ENCODE results near the gene FZR1.

The FZR1 gene

DNA sequence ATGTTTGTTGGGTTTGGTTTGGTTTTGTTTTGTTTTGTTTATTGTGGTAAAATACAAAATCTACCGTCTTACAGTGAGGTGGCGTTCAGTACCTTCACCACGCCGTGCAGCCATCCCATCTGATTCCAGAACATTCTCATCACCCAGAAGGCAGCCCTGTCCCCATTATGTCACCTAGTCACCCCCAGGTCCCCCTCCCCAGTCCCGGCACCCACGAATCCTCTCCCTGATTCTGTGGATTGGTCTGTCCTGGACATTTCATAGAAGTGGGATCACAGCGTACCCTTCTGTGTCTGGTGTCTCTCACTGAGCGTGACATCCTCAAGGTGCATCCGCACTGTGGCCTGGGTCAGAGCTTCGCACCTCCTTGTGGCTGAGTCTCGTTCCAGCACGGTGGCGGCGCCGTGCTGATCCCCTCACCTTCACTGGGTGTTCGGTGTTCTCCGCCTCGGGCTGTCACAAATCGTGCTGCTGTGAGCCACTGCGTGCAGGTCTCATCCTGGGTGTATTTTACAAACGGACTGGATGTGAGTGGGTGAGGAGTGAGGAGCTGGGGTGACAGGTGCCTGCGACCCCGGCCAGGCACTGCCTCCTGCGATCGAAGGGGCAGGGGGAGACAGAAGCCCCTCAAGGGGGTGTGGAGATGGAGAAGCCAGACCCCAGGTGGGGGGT lies 32.3 kb downstream of the FZR1 start:
- TF ChIP-seq, protein P1, sequence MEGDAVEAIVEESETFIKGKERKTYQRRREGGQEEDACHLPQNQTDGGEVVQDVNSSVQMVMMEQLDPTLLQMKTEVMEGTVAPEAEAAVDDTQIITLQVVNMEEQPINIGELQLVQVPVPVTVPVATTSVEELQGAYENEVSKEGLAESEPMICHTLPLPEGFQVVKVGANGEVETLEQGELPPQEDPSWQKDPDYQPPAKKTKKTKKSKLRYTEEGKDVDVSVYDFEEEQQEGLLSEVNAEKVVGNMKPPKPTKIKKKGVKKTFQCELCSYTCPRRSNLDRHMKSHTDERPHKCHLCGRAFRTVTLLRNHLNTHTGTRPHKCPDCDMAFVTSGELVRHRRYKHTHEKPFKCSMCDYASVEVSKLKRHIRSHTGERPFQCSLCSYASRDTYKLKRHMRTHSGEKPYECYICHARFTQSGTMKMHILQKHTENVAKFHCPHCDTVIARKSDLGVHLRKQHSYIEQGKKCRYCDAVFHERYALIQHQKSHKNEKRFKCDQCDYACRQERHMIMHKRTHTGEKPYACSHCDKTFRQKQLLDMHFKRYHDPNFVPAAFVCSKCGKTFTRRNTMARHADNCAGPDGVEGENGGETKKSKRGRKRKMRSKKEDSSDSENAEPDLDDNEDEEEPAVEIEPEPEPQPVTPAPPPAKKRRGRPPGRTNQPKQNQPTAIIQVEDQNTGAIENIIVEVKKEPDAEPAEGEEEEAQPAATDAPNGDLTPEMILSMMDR (IDR thresholded peaks at IDR 0.05; ENCODE audit: low read depth, low read length), result no peak
- DNase-seq (ENCODE audit: low read depth, low spot score), result no peak
- no peak overlapping the region for H3K4me3 ChIP-seq (ENCODE audit: low read depth, low read length)
- in situ Hi-C loops (cut with HindIII; ENCODE audit: low sequenced_read_pairs), result no loop called here

- no peak for DNase-seq (ENCODE audit: low read depth, low spot score)
- TF ChIP-seq, protein P1 (IDR thresholded peaks at IDR 0.05; ENCODE audit: low read depth, low read length), result no peak
- H3K4me3 ChIP-seq (ENCODE audit: low read depth, low read length), result no peak within 1 kb of the TSS
- in situ Hi-C loops (cut with HindIII; ENCODE audit: low sequenced_read_pairs), result no loop called here
Observed at GRCh38 chr19:3538965-3539755, 33.0 kb downstream of the FZR1 start, which contains the start of gene TEKTIP1. Gene TEKTIP1, plus strand, starts transcription at chr19:3539174. Its CDS starts 4 bp downstream, at chr19:3539178.

GRCh38 chr19:3539756-3540118 lies 33.6 kb downstream of the FZR1 start:
- no peak overlapping the region for H3K4me3 ChIP-seq (ENCODE audit: low read depth, low read length)
- no peak for DNase-seq (ENCODE audit: low read depth, low spot score)
- TF ChIP-seq, protein P1 (IDR thresholded peaks at IDR 0.05; ENCODE audit: low read depth, low read length), result no peak
- in situ Hi-C loops (cut with HindIII; ENCODE audit: low sequenced_read_pairs), result no loop called here

DNA sequence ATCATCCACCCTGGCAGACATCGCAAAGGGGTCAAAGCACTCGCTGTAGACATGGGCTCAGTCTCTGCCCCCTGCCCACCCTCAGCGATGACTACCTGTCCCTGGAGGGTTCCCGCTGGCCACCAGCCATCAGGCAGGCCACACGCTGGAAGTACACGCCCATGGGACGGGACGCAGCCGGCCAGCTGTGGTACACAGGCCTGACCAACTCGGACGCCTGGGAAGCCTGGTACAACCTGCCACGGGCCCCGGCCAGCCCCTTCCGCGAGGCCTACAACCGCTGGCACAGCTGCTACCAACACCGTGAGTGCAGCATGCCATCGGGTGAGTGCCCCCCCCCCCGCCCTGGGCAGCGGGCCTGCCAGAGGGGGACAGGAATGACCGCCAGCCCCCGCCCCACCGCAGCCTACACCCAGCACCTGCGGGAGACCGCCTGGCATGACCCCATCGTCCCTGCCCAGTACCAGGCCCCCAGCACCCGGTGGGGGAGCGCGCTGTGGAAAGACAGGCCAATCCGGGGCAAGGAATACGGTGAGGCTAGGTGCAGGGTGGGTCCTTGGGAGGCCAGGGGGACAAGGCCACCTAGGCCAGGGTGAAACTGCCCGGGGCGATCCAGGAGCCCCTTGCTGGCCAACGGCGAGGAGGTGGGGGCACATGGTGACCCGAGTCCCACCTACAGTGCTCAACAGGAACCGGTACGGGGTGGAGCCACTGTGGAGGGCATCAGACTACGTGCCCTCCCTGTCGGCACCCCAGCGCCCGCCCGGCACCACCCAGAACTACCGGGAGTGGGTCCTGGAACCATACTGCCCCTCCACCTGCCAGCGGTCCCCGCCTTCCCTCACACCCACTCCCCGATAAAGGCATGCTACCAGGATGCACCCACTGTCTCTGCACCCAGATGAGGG lies 37.3 kb downstream of the FZR1 start:
- TF ChIP-seq, protein P1 (IDR thresholded peaks at IDR 0.05; ENCODE audit: low read depth, low read length), result no peak
- DNase-seq (ENCODE audit: low read depth, low spot score), result no peak
- in situ Hi-C loops (cut with HindIII; ENCODE audit: low sequenced_read_pairs), result no loop called here
- H3K4me3 ChIP-seq (ENCODE audit: low read depth, low read length), result no peak overlapping the region

DNA sequence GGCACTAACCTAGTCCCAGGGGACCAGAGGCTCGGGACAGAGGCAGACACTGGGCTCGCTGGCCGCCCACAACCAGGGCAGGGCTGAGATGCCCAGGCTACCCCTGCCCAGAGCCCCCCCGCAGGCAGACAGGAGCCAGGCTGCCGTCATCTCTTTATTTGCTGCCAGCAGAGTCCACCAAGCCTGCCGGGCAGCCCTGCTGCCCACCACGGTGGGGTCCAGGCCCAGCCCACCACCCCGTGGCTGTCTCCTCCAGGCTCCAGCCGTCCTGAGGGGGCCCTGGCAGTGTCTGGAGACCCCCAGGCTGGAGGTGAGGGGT lies 37.9 kb downstream of the FZR1 start:
- TF ChIP-seq, protein P1 (IDR thresholded peaks at IDR 0.05; ENCODE audit: low read depth, low read length), result no peak
- in situ Hi-C loops (cut with HindIII; ENCODE audit: low sequenced_read_pairs), result no loop called here
- no peak for DNase-seq (ENCODE audit: low read depth, low spot score)
- no peak overlapping the region for H3K4me3 ChIP-seq (ENCODE audit: low read depth, low read length)
